Measurements from ENCODE around the gene PPFIA1.
"Not testable (repeated sequence)": the region's sequence is repeated elsewhere in the genome, so short reads cannot be mapped to it uniquely, and the experiment has no call there.

The PPFIA1 gene

DNA sequence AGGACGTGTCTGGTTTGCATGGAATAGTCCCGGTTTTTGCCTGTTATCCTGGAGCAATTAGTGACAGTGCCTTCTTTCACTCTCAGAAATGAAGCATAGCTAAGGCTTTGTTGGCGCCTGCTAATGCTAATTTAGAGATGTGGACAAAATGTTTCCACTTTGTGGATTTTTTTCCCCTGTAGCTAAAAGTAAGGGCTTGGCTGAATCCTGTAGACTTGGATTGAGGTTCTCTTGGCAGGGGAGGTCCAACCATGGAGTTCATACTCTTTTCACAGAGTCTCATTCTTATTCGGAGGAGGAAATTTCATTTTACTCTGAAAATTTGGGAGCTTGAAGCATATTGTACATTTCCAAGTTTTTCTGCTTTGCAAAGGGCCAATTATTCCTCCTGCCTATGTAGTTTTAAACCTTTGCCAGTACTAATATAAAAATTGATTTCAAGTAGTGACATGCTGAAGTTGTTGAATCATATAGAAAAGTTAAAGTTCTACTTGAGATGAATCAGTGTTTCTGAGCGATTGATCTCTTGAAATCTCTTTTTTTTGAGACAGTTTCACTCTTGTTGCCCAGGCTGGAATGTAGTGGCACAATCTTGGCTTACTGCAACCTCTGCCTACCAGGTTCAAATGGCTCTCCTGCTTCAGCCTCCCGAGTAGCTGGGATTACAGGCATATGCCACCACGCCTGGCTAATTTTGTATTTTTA lies 20.0 kb downstream of the PPFIA1 start:
- in situ Hi-C loops (cut with MboI; ENCODE audit: low sequenced_read_pairs, unreplicated experiment), result no loop called here
- TF ChIP-seq, protein P1, sequence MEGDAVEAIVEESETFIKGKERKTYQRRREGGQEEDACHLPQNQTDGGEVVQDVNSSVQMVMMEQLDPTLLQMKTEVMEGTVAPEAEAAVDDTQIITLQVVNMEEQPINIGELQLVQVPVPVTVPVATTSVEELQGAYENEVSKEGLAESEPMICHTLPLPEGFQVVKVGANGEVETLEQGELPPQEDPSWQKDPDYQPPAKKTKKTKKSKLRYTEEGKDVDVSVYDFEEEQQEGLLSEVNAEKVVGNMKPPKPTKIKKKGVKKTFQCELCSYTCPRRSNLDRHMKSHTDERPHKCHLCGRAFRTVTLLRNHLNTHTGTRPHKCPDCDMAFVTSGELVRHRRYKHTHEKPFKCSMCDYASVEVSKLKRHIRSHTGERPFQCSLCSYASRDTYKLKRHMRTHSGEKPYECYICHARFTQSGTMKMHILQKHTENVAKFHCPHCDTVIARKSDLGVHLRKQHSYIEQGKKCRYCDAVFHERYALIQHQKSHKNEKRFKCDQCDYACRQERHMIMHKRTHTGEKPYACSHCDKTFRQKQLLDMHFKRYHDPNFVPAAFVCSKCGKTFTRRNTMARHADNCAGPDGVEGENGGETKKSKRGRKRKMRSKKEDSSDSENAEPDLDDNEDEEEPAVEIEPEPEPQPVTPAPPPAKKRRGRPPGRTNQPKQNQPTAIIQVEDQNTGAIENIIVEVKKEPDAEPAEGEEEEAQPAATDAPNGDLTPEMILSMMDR (IDR thresholded peaks at IDR 0.05; ENCODE audit: borderline replicate concordance, control extremely low read depth, extremely low read depth, insufficient read depth, missing control alignments), result no peak
- DNase-seq (ENCODE audit: low spot score), result no peak

DNA sequence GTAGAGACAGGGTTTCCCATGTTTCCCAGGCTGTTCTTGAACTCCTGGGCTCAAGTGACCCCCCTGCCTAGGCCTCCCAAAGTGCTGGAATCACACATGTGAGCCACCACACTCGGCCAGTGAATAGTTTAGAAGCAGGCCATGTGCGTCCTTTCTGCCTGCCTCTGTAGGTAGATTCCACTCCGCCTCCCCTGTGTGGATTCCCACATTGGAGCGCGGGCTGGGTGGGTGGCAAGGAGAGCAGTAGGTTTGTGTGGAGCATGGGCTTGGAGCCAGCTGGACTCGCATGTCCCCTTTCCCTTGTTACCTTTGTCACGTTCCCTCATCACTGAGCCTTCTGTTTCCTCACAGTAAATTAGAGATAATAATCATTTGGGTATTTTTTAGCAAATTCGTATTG lies 21.7 kb downstream of the PPFIA1 start:
- in situ Hi-C loops (cut with MboI; ENCODE audit: low sequenced_read_pairs, unreplicated experiment), result no loop called here
- TF ChIP-seq, protein P1 (IDR thresholded peaks at IDR 0.05; ENCODE audit: borderline replicate concordance, control extremely low read depth, extremely low read depth, insufficient read depth, missing control alignments), result no peak
- no peak for DNase-seq (ENCODE audit: low spot score)

DNA sequence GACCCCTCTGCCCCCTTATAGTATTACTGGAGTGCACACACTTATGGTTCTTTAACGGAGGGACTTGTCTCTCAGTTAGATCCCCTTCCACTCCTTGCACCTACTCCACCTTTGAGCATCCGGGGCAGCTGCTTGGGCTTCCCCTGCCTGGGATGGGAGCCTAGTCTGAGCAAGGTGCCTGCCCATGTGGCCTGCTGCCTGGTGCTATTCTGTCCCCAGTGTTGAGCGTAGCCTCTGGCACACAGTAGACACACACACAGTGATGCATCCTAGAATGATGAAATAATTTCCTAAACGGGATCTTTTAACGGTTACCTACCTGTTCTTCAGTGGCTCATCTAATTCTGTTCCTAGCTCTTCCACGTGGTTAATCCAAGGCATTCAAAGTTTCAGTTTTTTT lies 22.4 kb downstream of the PPFIA1 start:
- DNase-seq (ENCODE audit: low spot score), result no peak
- in situ Hi-C loops (cut with MboI; ENCODE audit: low sequenced_read_pairs, unreplicated experiment), result no loop called here
- TF ChIP-seq, protein P1 (IDR thresholded peaks at IDR 0.05; ENCODE audit: borderline replicate concordance, control extremely low read depth, extremely low read depth, insufficient read depth, missing control alignments), result no peak

DNA sequence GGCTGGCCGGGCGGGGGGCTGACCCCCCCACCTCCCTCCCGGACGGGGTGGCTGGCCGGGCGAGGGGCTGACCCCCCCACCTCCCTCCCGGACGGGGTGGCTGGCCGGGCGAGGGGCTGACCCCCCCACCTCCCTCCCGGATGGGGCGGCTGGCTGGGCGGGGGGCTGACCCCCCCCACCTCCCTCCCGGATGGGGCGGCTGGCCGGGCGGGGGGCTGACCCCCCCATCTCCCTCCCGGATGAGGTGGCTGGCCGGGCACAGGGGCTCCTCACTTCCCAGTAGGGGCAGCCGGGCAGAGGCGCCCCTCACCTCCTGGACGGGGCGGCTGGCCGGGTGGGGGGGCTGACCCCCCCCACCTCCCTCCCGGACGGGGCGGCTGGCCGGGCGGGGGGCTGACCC lies 24.7 kb downstream of the PPFIA1 start:
- in situ Hi-C loops (cut with MboI; ENCODE audit: low sequenced_read_pairs, unreplicated experiment), result not testable (repeated sequence)

DNA sequence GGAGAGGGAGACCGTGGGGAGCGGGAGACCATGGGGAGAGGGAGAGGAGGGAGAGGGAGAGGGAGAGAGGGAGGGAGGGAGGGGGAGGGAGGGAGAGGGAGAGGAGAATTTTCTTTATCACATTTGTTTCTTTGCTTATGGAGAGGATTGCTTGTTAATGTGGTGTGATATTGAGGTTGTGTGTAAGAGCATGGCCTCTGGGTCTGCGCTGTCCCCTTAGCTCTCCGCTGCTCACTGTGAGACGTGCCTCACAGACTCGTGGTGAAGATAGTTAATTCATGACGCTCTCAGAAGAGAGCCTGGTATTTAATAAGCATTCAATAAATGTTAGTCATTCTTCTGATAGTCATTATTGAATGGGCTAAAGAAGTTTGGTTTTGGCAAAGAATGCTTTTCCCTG lies 26.2 kb downstream of the PPFIA1 start:
- TF ChIP-seq, protein P1 (IDR thresholded peaks at IDR 0.05; ENCODE audit: borderline replicate concordance, control extremely low read depth, extremely low read depth, insufficient read depth, missing control alignments), result no peak
- in situ Hi-C loops (cut with MboI; ENCODE audit: low sequenced_read_pairs, unreplicated experiment), result no loop called here
- DNase-seq (ENCODE audit: low spot score), result no peak

More for the DNA sequence above, 24.7 kb downstream of the PPFIA1 start:
- not testable (repeated sequence) for DNase-seq (ENCODE audit: low spot score)

DNA sequence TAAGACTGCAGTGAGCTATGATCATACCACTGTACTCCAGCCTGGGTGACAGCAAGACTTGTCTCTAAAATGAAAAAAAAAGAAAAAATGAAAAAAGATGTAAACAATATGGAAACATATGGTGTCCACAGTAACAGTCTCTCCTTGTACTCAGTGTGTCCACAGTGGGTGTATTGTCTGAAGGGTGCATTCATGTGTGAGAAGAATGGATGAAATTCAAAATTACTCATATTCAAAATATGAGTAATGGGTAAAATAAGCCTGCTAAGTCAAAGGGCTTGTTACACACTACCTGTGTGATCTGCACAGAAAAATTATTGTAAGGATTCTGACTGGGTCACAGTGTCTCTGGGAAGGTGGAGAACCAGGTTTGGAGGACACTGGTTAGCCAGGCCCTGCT lies 26.9 kb downstream of the PPFIA1 start:
- TF ChIP-seq, protein P1 (IDR thresholded peaks at IDR 0.05; ENCODE audit: borderline replicate concordance, control extremely low read depth, extremely low read depth, insufficient read depth, missing control alignments), result no peak
- in situ Hi-C loops (cut with MboI; ENCODE audit: low sequenced_read_pairs, unreplicated experiment), result no loop called here
- no peak for DNase-seq (ENCODE audit: low spot score)

DNA sequence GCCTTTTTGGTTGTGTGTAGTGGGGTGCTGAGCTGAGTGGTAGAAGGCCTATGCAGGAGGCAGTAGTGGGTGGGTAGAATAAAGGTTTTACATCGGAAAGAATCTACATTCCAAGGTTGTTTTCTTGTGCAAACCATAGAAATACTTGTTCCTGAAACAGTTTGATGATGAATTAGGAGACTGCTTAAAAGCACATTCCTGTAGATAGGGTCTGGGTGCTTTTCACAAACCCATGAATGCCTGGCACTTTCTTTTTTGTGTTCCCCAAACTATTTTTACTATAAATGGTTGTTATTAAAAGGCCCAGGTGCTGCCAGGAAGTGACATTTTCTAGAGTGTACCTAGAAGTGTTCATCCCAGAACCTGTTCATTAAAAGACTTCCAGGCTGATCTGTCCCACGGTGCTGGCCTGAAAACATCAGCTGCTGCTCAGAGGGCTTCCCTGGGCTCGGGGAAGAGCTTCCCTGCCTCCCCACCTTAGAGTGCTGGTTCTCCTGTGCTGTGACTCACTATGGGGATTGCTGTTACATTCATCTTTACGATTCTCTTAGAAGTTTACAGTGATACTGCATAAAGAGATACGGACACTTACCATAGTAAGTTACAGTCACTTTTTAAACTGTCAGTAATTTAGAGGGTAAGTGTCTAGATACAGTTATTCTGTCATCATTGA lies 27.9 kb downstream of the PPFIA1 start:
- in situ Hi-C loops (cut with MboI; ENCODE audit: low sequenced_read_pairs, unreplicated experiment), result no loop called here
- DNase-seq (ENCODE audit: low spot score), result no peak

More for the DNA sequence above, 27.9 kb downstream of the PPFIA1 start:
- TF ChIP-seq, protein P1 (IDR thresholded peaks at IDR 0.05; ENCODE audit: borderline replicate concordance, control extremely low read depth, extremely low read depth, insufficient read depth, missing control alignments), result no peak
